Stimulated activated CD8-positive, alpha-beta memory T cell treated with anti-CD3 and anti-CD28 coated beads, Interleukin-15, amount 100 ng/mL, for 48 hours (primary cell): Measurements from ENCODE around the gene RBM15B.

Source experiments
- DNase-seq, 2 donors: peaks; one replicate each; pipeline ENCODE4 v3.0.0-alpha.2; 2020; ENCODE audit warnings: low read depth in 2 of 2

RBM15B gene

GRCh38 chr3:51391566-51392354 is 675 bp downstream of the RBM15B start:
- DNase-seq: no peak

DNA sequence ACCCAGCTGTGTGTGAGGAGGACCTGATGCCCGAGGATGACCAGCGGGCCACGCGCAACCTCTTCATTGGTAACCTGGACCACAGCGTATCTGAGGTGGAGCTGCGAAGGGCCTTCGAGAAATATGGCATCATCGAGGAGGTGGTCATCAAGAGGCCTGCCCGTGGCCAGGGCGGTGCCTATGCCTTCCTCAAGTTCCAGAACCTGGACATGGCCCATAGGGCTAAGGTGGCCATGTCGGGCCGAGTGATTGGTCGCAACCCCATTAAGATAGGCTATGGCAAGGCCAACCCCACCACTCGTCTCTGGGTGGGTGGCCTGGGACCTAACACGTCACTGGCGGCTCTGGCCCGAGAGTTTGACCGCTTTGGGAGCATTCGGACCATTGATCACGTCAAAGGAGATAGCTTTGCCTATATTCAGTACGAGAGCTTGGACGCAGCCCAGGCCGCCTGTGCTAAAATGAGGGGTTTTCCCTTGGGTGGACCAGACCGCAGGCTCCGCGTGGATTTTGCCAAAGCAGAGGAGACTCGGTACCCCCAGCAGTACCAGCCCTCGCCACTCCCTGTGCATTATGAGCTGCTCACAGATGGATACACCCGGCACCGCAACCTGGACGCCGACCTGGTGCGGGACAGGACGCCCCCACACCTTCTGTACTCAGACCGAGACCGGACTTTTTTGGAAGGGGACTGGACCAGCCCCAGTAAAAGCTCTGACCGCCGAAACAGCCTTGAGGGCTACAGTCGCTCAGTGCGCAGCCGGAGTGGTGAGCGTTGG is 1.5 kb downstream of the RBM15B start:
- DNase-seq: no peak

DNA sequence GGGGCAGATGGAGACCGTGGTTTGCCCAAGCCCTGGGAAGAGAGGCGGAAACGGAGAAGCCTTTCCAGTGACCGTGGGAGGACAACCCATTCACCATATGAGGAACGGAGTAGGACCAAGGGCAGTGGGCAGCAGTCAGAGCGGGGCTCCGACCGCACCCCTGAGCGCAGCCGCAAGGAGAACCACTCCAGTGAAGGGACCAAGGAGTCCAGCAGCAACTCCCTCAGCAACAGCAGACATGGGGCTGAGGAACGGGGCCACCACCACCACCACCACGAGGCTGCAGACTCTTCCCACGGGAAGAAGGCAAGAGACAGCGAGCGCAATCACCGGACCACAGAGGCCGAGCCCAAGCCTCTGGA is 2.0 kb downstream of the RBM15B start:
- no peak for DNase-seq

- no peak for DNase-seq
Observed at GRCh38 chr3:51393564-51393963, 2.5 kb downstream of the RBM15B start.

- no peak for DNase-seq
Observed at GRCh38 chr3:51394541-51394940, 3.5 kb downstream of the RBM15B start.

DNA sequence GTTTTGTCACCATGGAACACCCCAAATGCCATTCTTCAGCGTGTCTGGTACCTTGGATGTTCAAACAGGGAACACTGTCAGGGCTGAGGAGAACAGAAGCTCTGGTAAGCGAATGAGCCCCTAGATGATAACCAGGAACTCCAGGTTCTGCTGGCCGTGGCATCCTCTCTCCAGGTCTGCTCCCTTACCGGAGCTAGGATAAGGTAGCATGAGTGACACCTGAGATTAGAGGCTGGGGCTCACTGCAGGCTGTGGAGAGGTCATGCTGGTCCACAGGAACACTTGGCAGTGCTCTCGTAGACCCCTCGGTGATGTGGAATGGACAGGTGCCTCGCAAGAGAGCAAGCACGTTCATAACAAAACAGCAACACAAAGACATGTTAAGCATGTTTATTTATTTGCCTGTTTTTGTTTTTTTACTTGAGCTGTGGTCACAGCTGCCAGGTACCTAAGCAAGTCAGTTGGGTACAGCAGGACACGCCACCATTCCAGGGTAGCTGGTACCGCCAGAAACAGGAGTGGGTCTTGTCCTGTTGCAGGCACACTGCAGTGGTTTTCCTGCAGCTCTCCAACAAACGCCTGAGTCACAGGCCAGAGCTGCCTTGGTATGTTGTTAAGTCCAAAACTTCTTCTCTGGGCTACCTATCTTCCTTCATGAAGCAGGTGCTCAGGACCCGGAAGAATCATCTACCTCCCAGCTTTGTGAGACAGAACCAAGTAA is 4.6 kb downstream of the RBM15B start:
- DNase-seq: no peak

- no peak for DNase-seq
Observed at GRCh38 chr3:51396401-51396800, 5.3 kb downstream of the RBM15B start.

- DNase-seq: no peak
Observed at GRCh38 chr3:51397392-51397791, 6.3 kb downstream of the RBM15B start.

GRCh38 chr3:51398595-51399310 is 7.7 kb downstream of the RBM15B start:
- no peak for DNase-seq

DNA sequence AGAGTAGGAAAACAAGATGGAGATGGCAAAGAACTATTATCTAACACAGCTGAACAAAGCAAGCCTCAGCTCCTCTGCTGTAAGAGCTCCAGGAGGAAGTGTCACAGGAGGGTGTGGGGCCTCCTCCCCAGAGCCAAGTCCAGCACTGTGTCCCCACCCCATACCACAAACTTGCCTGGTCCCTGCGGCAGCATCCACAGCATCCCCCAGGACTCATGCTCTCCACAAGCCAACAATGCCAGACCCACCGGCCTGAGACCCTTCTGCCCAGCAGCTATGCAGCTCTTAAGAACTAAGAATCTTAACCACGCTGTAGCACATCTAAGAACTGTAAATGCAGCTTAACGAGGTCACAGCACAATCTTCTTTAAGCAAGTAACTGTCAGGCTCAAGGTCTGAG is 9.1 kb downstream of the RBM15B start:
- no peak for DNase-seq

- no peak for DNase-seq
Observed at GRCh38 chr3:51401735-51402134, 10.7 kb downstream of the RBM15B start.

- no peak for DNase-seq
Observed at GRCh38 chr3:51403675-51404074, 12.6 kb downstream of the RBM15B start.

GRCh38 chr3:51408021-51408420 is 16.9 kb downstream of the RBM15B start:
- no peak for DNase-seq

DNA sequence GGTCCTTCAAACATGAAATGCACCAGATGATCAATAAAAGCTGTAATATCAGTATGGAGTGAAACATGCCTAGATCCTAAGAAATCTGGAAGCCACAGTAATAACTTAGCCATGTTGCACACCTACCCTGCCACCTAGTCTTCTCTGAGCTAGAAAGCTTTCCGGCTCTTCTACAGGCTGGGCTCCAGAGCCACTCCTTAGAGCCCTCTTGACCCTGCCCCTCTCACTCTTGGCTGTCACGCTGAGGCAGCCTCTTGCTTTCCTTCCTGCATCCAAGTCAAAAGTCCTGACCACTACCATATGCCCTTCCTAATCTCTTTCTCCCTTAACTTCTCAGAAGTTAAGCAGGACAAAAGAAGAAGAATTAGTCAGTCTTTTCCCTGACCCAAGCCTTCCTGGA is 17.7 kb downstream of the RBM15B start:
- DNase-seq: no peak

- no peak for DNase-seq
Observed at GRCh38 chr3:51422211-51422610, 31.1 kb downstream of the RBM15B start.

- DNase-seq: no peak
Observed at GRCh38 chr3:51426921-51427320, 35.8 kb downstream of the RBM15B start.

GRCh38 chr3:51429138-51429537 is 38.1 kb downstream of the RBM15B start:
- DNase-seq: no peak

GRCh38 chr3:51434110-51434509 is 43.0 kb downstream of the RBM15B start:
- no peak for DNase-seq

GRCh38 chr3:51434746-51435327 is 43.8 kb downstream of the RBM15B start:
- peak; percentile 9 to 14 for DNase-seq

DNA sequence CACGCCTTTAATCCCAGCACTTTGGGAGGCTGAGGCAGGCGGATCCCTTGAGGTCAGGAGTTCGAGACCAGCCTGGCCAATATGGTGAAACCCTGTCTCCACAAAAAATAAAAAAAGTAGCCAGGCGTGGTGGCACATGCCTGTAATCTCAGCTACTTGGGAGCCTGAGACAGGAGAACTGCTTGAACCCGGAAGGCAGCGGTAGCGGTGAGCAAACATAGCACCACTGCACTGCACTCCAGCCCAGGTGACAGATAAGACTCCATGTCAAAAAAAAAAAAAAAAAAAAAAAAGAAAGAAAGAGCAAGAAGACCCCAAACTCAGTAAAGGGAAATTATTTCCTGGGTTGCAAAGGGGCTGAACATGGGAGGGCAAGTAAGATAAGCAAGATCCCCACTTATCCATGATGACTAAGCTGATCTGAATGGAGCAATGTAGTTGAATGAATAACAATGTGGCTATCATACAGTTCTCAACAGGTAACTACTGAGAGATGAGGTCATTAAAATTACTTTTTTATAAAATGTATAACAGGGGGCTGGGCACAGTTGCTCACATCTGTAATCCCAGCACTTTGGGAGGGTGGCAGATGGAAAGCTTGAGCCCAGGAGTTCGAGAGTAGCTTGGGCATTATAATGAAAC is 46.0 kb downstream of the RBM15B start:
- DNase-seq: no peak
